Measurements from ENCODE around the gene COX19.

Gene COX19

DNA sequence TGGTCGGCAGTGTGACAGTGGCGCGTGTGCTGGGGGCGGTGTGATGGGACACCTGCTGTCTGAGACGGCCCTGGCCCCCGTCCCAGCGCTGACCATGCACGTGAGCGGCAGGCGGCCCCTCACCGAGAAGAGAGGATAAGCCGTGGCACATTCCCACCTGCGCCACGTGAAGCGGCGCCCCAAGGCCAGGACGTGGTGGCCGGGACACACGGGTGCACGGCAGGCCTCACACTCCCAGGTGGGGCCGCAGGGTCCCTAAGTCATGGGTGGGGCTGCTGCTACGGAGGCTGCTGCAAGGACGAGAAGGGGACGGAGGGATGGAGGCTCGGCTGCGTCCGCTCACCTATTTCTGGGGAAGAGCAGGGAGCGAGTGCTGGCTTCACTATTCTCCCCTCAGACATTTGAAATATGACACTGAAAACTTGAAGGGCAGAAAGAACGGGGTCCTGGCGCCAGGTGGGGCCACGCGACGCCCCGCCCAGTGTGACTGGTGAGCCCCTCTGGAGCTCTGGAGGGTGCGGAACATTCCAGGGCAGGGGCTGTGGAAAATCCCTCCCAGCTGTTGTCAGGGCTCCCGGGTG is 15.1 kb upstream of the COX19 start:
- 94% methylated on average over 35 of the region's 36 CpGs for WGBS, 2 experiments (ENCODE audit: insufficient coverage in 2 of 2)
- H3K4me3 ChIP-seq (ENCODE audit: extremely low read depth, insufficient read depth, low read length, poor library complexity, severe bottlenecking), result no peak overlapping the region

GRCh38 chr7:988963-989529 is 13.7 kb upstream of the COX19 start:
- WGBS, 2 experiments (ENCODE audit: insufficient coverage in 2 of 2), result 79 to 82% methylated on average over 9 to 13 of the region's 15 CpGs
- Histone ChIP-seq H3K27ac (ENCODE audit: low read depth, low read length, severe bottlenecking) (no peak overlapping the region), H3K4me1 (ENCODE audit: control insufficient read depth, insufficient read depth, low read length, poor library complexity, severe bottlenecking) (no peaks in the 10 kb centered on the region), H3K36me3 (ENCODE audit: control insufficient read depth, insufficient read depth, low read length) (no peaks in the 10 kb centered on the region), H3K4me3 (ENCODE audit: extremely low read depth, insufficient read depth, low read length, poor library complexity, severe bottlenecking) (no peak overlapping the region), H3K9me3 (ENCODE audit: control insufficient read depth, low read length) (no peaks in the 10 kb centered on the region)

More for the DNA sequence above, 15.1 kb upstream of the COX19 start:
- Histone ChIP-seq H3K4me1 (ENCODE audit: control insufficient read depth, insufficient read depth, low read length, poor library complexity, severe bottlenecking) (no peaks in the 10 kb centered on the region), H3K36me3 (ENCODE audit: control insufficient read depth, insufficient read depth, low read length) (no peaks in the 10 kb centered on the region), H3K9me3 (ENCODE audit: control insufficient read depth, low read length) (no peaks in the 10 kb centered on the region), H3K27ac (ENCODE audit: low read depth, low read length, severe bottlenecking) (no peak overlapping the region)

DNA sequence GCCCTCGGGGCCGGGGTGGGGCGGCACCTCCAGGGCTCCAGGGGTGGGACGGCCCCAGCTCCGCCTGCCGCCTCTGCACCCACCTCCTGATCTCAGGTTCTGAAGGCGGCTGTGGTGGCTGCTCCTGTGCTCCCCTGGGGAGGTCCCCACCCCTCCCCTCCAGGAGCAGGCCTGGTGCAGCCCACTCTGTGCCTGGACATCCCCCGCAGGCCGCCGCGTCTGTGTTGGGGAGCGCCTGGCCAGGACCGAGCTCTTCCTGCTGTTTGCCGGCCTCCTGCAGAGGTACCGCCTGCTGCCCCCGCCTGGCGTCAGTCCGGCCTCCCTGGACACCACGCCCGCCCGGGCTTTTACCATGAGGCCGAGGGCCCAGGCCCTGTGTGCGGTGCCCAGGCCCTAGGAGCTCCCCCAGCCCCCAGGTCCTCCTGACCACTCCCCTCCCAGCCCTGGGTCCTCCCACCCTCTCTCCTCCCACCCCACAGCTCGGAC is 13.1 kb upstream of the COX19 start:
- Histone ChIP-seq H3K4me3 (ENCODE audit: extremely low read depth, insufficient read depth, low read length, poor library complexity, severe bottlenecking) (no peak overlapping the region), H3K4me1 (ENCODE audit: control insufficient read depth, insufficient read depth, low read length, poor library complexity, severe bottlenecking) (no peaks in the 10 kb centered on the region), H3K9me3 (ENCODE audit: control insufficient read depth, low read length) (no peaks in the 10 kb centered on the region), H3K36me3 (ENCODE audit: control insufficient read depth, insufficient read depth, low read length) (no peaks in the 10 kb centered on the region), H3K27ac (ENCODE audit: low read depth, low read length, severe bottlenecking) (no peak overlapping the region)
- 53 to 54% methylated on average over 18 to 24 of the region's 24 CpGs for WGBS, 2 experiments (ENCODE audit: insufficient coverage in 2 of 2)

DNA sequence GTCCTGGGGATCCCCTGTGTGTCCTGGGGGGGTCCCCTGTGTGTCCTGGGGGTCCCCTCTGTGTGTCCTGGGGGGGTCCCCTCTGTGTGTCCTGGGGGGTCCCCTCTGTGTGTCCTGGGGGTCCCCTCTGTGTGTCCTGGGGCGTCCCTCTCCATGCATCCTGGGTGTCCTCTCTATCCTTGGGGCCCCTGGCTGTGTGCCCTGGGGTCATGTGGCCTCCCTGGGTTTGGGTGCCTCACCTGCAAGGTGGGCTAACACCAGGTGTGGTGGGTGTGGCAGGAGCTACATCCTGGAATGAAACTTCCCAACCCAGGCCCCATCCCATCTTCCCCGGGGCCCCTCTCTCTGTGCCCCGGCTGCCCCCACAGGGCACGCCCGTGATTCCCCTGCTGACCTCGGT is 12.6 kb upstream of the COX19 start:
- 85 to 91% methylated on average over 6 of the region's 6 CpGs for WGBS, 2 experiments (ENCODE audit: insufficient coverage in 2 of 2)
- H3K27ac ChIP-seq (ENCODE audit: low read depth, low read length, severe bottlenecking), result no peak overlapping the region
- H3K36me3 ChIP-seq (ENCODE audit: control insufficient read depth, insufficient read depth, low read length), result no peaks in the 10 kb centered on the region
- no peaks in the 10 kb centered on the region for H3K9me3 ChIP-seq (ENCODE audit: control insufficient read depth, low read length)
- no peaks in the 10 kb centered on the region for H3K4me1 ChIP-seq (ENCODE audit: control insufficient read depth, insufficient read depth, low read length, poor library complexity, severe bottlenecking)
- H3K4me3 ChIP-seq (ENCODE audit: extremely low read depth, insufficient read depth, low read length, poor library complexity, severe bottlenecking), result no peak overlapping the region

- WGBS, 2 experiments (ENCODE audit: insufficient coverage in 2 of 2), result 96% methylated on average over 41 to 56 of the region's 56 CpGs
Observed at GRCh38 chr7:986766-987751, 11.7 kb upstream of the COX19 start.

GRCh38 chr7:985915-986741 is 10.8 kb upstream of the COX19 start:
- Histone ChIP-seq H3K4me3 (ENCODE audit: extremely low read depth, insufficient read depth, low read length, poor library complexity, severe bottlenecking) (no peak overlapping the region), H3K4me1 (ENCODE audit: control insufficient read depth, insufficient read depth, low read length, poor library complexity, severe bottlenecking) (no peaks in the 10 kb centered on the region), H3K27ac (ENCODE audit: low read depth, low read length, severe bottlenecking) (no peak overlapping the region), H3K36me3 (ENCODE audit: control insufficient read depth, insufficient read depth, low read length) (no peaks in the 10 kb centered on the region), H3K9me3 (ENCODE audit: control insufficient read depth, low read length) (no peaks in the 10 kb centered on the region)
- 88 to 92% methylated on average over 39 to 40 of the region's 41 CpGs for WGBS, 2 experiments (ENCODE audit: insufficient coverage in 2 of 2)

More at GRCh38 chr7:986766-987751, 11.7 kb upstream of the COX19 start:
- H3K4me1 ChIP-seq (ENCODE audit: control insufficient read depth, insufficient read depth, low read length, poor library complexity, severe bottlenecking), result no peaks in the 10 kb centered on the region
- H3K36me3 ChIP-seq (ENCODE audit: control insufficient read depth, insufficient read depth, low read length), result no peaks in the 10 kb centered on the region
- no peaks in the 10 kb centered on the region for H3K9me3 ChIP-seq (ENCODE audit: control insufficient read depth, low read length)
- H3K27ac ChIP-seq (ENCODE audit: low read depth, low read length, severe bottlenecking), result no peak overlapping the region
- no peak overlapping the region for H3K4me3 ChIP-seq (ENCODE audit: extremely low read depth, insufficient read depth, low read length, poor library complexity, severe bottlenecking)

DNA sequence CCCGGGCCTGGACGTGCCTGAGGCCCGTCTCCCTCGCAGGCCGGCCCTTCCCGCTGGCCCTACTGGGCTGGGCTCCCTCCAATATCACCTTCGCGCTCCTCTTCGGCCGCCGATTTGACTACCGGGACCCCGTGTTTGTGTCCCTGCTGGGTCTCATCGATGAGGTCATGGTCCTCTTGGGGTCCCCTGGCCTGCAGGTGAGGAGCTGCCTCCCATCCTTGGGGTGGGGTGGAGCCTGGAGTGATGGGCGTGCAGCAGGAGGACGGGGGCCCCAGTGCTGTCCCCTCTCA is 9.7 kb upstream of the COX19 start:
- Histone ChIP-seq H3K4me3 (ENCODE audit: extremely low read depth, insufficient read depth, low read length, poor library complexity, severe bottlenecking) (no peak overlapping the region), H3K9me3 (ENCODE audit: control insufficient read depth, low read length) (no peaks in the 10 kb centered on the region), H3K4me1 (ENCODE audit: control insufficient read depth, insufficient read depth, low read length, poor library complexity, severe bottlenecking) (no peaks in the 10 kb centered on the region), H3K27ac (ENCODE audit: low read depth, low read length, severe bottlenecking) (no peak overlapping the region), H3K36me3 (ENCODE audit: control insufficient read depth, insufficient read depth, low read length) (no peaks in the 10 kb centered on the region)
- 88 to 94% methylated on average over 14 to 15 of the region's 16 CpGs for WGBS, 2 experiments (ENCODE audit: insufficient coverage in 2 of 2)

DNA sequence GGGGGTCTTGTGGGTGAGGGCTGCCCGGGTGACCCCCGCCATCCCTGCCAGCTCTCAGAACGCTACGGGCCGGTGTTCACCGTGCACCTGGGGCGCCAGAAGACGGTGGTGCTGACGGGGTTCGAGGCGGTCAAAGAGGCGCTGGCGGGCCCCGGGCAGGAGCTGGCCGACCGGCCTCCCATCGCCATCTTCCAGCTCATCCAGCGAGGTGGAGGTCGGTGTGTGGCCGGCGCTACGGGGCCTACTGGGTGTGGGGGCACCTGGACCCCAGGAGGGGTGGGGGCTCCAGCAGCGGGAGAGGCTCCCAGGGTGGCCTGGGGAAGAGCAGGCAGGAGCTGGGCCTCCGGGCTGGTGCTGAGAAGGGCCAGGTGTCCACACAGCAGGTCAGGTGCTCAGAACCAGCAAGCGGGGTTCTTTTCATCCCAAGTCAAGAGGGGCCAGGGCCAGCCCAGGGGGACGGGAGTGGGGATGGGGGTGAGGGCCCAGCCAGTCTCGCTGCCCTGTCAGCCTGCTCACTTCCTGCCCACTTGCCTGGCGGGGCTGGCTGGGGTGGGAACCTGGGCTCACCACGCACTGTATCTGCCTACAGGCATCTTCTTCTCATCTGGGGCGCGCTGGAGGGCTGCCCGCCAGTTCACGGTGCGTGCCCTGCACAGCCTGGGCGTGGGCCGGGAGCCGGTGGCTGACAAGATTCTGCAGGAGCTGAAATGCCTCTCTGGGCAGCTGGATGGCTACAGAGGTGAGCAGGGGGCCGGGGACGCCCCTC is 9.2 kb upstream of the COX19 start:
- 96 to 98% methylated on average over 25 to 33 of the region's 39 CpGs for WGBS, 2 experiments (ENCODE audit: insufficient coverage in 2 of 2)
- H3K4me3 ChIP-seq (ENCODE audit: extremely low read depth, insufficient read depth, low read length, poor library complexity, severe bottlenecking), result no peak overlapping the region
- no peak overlapping the region for H3K27ac ChIP-seq (ENCODE audit: low read depth, low read length, severe bottlenecking)
- H3K36me3 ChIP-seq (ENCODE audit: control insufficient read depth, insufficient read depth, low read length), result no peaks in the 10 kb centered on the region
- no peaks in the 10 kb centered on the region for H3K9me3 ChIP-seq (ENCODE audit: control insufficient read depth, low read length)
- H3K4me1 ChIP-seq (ENCODE audit: control insufficient read depth, insufficient read depth, low read length, poor library complexity, severe bottlenecking), result no peaks in the 10 kb centered on the region

- Histone ChIP-seq H3K4me3 (ENCODE audit: extremely low read depth, insufficient read depth, low read length, poor library complexity, severe bottlenecking) (no peak overlapping the region), H3K36me3 (ENCODE audit: control insufficient read depth, insufficient read depth, low read length) (no peaks in the 10 kb centered on the region), H3K9me3 (ENCODE audit: control insufficient read depth, low read length) (no peaks in the 10 kb centered on the region), H3K4me1 (ENCODE audit: control insufficient read depth, insufficient read depth, low read length, poor library complexity, severe bottlenecking) (no peaks in the 10 kb centered on the region), H3K27ac (ENCODE audit: low read depth, low read length, severe bottlenecking) (no peak overlapping the region)
- 93 to 100% methylated on average over 13 to 18 of the region's 20 CpGs for WGBS, 2 experiments (ENCODE audit: insufficient coverage in 2 of 2)
Observed at GRCh38 chr7:983616-984071, 8.3 kb upstream of the COX19 start.
